ENCODE measurements around the gene CLIC5.
A peak's percentile ranks its signal among the peaks of the same experiment; 100 is the strongest.

CLIC5 gene

GRCh38 chr6:46035242-46035641, 19.6 kb upstream of the CLIC5 start:
- DNase-seq (ENCODE audit: low spot score): no peak

DNA sequence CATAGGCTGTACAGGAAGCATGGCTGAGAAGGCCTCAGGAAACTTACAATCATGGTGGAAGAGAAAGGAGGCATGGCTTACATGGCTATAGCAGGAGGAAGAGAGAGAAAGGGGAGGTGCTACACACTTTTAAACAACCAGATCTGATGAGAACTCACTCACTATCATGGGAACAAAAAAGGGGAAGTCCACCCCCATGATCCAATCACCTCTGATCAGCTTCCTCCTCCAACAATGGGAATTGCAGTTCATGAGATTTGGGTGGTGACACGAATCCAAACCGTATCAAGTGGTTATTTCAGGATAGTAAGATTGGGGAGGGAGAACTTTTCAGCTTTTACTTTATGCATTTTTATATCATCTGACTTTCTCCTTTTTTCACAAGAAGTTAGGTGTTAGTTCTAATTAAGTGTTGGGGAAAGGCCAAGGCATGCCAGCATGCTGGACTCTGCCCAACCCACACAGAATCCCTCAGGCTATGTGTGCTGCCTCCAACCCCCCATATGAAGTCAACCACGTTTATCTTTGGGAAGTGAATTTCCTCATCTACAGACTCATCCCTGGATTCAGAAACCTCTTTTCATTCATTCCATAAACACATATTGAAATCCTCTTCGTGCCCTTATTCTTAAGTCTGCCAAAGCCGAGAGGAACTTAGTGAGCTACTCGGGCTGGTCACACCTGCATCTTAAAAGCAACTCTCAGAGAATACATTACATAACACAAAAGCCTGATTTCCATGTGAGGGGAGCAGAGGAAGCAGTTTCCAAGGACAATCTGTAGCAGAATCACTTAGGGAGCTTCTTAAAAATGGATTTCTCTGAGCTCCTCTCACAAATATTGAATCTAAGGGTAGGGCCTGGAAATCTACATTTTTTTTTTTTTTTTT, 16.7 kb upstream of the CLIC5 start:
- no peak for DNase-seq (ENCODE audit: low spot score)

DNA sequence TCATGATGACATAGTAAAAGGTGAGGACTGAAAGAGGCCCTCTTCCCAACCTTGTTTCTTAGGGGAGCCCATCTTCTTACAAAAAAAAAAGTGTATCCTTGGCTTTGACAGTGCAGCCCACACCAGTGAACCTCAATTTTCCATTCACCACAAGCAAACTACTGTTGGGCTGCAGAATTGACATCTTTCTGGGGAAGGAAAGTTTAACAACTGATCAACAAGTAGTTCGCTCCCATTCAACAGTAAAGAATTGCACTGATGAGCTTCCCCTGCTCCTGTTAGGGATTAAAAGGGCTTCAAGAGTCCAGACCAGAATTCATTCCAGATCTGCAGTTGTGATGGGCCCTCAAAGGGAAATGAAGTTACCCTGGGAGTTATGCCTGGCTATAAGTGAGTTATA, 13.9 kb upstream of the CLIC5 start:
- no peak for DNase-seq (ENCODE audit: low spot score)

DNA sequence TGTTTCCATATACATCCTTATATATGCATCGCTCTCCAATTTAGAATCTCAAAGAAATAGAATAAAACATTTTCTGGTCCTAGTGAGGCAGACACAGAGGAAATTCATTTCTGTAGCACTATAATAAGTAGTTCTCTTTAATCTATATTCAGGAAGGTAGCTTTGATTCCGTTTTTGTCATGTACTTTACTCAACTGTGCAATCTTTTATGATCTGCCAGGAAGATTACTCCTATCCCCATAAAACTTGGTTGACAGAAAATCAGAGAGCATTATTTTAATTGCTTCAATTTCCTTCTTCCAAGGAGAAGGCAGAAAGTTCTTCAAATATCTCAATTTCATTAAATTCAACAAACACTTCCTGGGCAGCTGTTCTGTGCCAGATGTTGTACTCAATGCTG, 10.6 kb upstream of the CLIC5 start:
- DNase-seq (ENCODE audit: low spot score): no peak

DNA sequence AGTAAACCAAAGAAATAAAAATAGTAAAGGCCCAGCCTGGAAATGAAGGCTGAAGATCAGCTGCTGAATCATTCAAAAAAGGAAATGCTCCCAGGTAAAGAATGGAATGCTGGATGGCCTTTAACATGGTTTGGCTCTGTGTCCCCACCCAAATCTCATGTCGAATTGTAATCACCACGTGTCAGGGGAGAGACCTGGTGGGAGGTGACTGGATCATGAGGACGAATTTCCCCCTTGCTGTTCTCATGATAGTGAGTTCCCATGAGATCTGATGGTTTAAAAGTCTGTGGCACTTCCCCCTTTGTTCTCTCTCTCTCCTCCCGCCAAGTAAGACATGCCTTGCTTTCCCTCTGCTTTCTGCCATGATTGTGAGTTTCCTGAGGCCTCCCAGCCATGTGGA, 9.9 kb upstream of the CLIC5 start:
- no peak for DNase-seq (ENCODE audit: low spot score)

GRCh38 chr6:46024124-46024769, 8.6 kb upstream of the CLIC5 start:
- no peak for DNase-seq (ENCODE audit: low spot score)

DNA sequence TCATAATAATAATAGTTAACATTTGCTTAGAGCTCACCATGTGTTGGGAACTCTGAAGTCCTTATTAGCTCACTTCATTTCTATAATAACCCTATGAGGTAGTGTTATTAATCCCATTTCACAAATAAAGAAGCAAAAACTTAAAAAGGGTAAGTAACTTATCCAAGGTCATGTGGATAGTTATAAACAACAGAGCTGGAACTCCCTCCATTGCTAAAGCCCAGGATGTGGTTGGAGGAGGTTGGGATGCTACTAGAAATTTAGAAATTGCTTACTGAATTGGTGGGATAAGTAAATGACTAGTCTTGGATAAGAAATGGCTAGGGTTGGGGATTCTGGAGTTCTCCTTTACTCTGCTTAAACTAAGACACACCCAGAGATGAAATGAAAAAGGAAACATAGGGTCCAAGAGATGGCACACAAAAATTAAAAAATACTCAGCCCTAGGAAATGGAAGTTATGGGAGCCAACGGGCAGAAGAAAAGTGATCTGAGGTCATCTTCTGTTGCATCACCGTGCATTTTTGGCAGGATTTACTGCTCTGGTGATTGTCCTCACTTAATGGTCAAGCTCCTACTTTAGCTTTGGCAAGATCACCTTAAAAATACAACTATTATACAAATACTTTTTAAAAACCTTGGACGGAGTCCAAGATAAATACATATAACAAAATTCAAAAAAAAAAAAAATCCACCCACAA, 7.7 kb upstream of the CLIC5 start:
- DNase-seq (ENCODE audit: low spot score): no peak

DNA sequence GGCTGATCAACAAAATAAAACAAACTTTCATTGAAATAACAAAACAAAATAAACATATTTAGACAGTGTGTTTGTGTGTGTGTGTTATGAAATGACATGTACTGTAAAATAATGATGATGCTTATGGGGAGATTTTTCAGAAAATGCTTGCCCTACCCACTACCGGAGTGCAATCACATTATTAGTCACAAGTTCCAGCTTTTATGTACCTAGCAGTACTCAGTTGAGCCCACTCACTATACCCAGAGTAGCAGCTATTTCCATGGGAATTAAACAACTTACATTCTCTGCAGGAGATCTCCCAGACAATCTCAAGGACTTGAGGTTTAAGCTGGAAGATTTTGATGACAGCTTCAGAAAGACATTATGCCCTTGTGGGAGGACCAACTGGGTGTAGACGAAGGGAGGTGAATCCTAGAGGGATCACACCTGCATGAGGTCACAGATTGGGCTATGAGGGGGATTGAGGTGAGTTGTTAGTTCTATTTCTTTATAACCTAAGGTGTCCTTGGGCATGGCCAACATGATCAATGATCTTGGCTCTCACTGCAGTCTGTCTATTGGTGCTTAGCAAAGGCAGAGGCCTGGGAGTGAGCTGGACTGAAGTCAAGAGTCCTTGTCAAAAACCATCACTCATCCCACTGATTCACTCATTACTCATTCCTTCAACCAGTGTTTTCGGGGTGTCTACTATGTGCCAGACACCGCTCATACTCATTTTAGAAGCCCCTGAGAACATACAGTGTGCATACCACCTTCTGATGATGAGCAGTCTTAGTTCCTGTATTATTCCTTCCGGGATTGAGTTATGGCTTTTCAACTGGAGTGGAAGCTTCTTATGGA, 6.7 kb upstream of the CLIC5 start:
- DNase-seq (ENCODE audit: low spot score): peak; percentile 57

DNA sequence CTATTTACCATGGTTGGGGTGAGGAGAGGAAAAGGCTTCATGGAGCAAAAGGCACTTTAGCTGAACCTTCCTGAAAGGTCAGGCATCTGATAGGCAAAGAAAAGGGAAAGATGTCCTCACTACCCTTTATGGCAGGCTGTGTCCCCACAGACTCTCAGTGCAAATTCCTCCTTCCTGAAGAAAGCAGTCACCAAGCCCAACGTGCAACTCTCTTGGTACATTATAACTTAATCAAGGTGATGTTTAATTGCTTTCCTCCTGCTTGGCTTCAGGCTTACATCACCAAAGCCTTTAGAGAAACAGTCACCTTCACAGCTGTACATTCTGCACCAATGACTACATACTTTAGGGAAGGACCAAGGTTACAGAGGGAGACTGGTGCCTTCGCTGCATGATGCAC, 2.1 kb upstream of the CLIC5 start:
- no peak for DNase-seq (ENCODE audit: low spot score)

- DNase-seq (ENCODE audit: low spot score): no peak
Measured at GRCh38 chr6:46016063-46016608, 476 bp upstream of the CLIC5 start.

DNA sequence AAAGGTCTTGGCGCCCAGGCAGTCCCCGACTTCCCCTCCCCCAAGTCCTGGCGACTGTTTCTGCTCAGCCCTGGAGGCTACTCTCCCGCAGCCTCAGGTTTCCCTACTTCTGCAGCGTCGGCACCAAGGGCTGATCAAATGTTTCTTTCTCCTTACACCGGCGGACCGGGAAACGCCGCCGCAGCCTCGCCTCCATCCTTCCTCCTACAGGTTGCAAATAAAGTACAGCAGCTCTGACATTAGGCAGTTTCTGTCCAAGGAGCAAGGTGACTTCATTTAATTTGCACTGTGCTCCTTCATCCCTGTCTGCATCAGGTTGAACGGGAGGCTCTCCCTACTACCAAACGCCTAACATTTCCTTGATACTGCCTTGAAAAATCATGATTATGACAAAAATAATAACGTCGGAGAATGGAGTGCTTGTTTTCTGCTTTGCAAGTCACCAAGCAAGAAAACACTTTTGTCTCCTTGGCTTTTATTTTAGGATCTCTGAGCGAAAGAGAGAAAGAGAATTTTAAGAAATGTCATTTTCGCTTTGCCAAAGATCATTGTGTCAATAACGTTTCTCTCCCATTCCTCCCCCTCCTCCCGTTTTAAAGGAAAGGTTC, 1.0 kb downstream of the CLIC5 start:
- no peak for DNase-seq (ENCODE audit: low spot score)

- DNase-seq (ENCODE audit: low spot score): no peak
Measured at GRCh38 chr6:46014046-46014445, 1.6 kb downstream of the CLIC5 start.

GRCh38 chr6:46013639-46014038, 2.0 kb downstream of the CLIC5 start:
- no peak for DNase-seq (ENCODE audit: low spot score)

- no peak for DNase-seq (ENCODE audit: low spot score)
Measured at GRCh38 chr6:46012834-46013233, 2.8 kb downstream of the CLIC5 start.

DNA sequence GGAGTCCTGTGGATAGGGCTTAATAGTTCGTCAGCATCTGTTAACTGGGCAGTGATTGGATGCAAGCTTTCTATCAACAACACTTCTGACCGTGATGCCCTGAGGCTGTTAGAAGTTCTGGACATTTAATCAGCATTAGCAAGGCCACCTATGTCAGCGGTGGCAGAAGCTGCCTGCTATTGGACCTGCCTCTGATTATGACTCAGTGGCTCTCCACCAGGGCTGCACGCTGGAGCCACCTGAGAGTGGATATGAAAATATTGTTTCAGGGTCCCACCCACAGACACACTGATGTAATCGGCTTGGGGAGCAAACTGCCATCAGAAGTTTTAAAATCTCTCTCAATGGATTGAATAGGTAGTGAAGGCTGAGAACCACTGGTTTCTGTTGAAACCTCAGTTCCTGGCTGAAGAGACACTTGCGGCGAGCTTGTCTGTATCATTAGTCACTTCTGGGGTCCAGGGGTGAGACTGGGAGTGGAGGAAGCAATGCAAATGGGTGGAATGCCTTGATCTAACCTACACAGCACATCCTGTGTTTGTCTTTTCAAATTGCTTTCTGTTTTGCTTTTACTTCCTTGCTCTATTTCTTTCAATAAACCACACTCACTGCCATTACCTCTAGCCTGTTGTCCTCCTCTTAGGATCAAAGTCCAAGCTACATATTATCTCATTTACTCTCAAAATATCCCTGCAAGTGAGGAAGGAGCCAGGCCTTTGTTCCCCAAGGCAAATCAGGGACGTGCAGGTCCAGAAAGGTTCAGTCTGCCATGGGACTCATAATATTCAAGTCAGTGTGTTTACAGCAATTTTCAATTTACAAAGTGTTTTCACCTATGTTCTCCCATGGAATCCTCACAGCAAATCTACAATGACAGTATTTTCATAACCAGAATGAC, 4.2 kb downstream of the CLIC5 start:
- peak; percentile 84 for DNase-seq (ENCODE audit: low spot score)

DNA sequence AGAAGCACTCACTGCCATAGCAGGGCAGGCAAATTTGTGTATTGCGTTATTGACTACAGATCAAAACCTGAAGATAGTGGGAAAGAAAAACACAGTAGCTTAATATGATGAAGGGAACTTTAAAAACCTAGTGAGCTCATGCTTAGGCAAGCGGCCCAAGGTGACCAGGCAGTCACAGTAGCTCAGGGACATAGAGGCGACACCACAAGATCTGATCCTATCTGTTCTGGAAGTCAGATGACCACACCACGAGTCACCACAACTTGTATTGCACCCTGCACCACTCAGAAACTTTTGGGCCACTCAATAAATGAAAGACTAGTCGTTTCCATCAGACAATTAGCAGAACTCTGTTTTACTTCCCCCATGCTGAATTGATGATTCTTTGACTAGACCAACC, 4.9 kb downstream of the CLIC5 start:
- no peak for DNase-seq (ENCODE audit: low spot score)

- no peak for DNase-seq (ENCODE audit: low spot score)
Measured at GRCh38 chr6:46010270-46010669, 5.4 kb downstream of the CLIC5 start.

DNA sequence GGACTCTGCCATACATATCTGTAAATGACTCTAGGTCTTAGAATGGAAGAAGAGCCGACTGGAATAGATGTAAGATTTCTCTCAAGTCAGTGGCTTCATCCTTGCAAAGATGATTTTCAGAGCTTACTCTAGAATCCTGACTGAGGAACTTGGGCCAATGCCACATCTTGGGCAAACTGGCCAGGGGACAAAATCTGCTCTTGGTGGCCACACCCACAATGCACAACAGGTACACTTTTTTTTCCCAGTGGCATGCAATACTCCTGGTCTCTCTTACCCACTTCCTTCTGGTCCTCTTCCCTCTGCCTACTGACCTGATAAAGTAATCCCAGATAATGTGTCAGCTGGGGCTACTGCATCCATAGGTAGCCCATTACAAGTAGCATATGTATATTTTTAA, 13.4 kb downstream of the CLIC5 start:
- no peak for DNase-seq (ENCODE audit: low spot score)

- no peak for DNase-seq (ENCODE audit: low spot score)
Measured at GRCh38 chr6:46000905-46001304, 14.8 kb downstream of the CLIC5 start.

DNA sequence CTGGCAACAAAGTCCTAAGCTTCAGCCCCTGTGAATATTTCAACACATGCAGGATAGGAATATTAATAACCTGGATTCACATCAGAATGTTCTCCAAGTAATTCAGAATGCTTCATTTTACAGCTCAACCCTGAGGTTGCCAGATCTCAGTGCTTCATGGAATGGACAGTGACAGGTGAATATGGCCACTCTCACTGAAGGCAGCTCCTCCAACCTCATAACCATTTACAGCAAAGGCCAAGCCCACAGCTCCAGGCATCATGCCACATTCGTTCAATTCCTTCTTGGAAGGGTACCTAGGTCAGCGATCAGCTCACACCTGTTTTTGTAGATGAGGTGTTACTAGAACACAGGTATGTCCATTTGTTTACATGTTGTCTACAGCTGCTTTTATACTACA, 17.1 kb downstream of the CLIC5 start:
- DNase-seq (ENCODE audit: low spot score): no peak
